Measurements from ENCODE around the gene DCAF17.

Gene DCAF17

DNA sequence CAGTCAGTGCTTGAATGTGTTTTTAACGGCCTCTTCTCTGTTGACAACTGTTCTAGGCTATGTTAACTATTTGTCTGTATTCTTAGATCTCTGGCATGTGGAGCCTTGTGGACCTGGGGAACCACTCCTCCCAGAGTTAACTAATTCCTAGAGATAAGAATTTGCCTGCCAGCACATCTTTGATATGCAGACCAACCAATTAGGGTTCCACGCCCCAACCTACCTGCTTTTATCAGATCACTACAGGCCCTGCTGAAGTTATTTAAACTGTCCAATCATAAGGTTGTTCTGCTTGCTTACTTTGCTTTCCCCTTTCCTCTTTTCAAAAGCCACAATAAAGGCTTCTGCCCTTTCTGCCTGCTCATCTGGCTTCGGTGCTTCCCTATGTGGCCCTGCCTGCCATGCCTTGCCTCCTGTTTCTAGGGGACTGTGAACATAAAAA, 79.7 kb downstream of the DCAF17 start:
- H3K4me1 ChIP-seq (ENCODE audit: control insufficient read depth, insufficient read depth, low read length, poor library complexity, severe bottlenecking): peaks cover 14% of the 10 kb centered on the region
- H3K36me3 ChIP-seq (ENCODE audit: control insufficient read depth, insufficient read depth, low read length): no peaks in the 10 kb centered on the region
- 48 to 65% methylated on average over 2 of the region's 3 CpGs for WGBS, 2 experiments (ENCODE audit: insufficient coverage in 2 of 2)
- H3K9me3 ChIP-seq (ENCODE audit: control insufficient read depth, low read length): peaks cover 4% of the 10 kb centered on the region
- H3K4me3 ChIP-seq (ENCODE audit: extremely low read depth, insufficient read depth, low read length, poor library complexity, severe bottlenecking): no peak overlapping the region
- H3K27ac ChIP-seq (ENCODE audit: low read depth, low read length, severe bottlenecking): peak overlapping the region; percentile 49

DNA sequence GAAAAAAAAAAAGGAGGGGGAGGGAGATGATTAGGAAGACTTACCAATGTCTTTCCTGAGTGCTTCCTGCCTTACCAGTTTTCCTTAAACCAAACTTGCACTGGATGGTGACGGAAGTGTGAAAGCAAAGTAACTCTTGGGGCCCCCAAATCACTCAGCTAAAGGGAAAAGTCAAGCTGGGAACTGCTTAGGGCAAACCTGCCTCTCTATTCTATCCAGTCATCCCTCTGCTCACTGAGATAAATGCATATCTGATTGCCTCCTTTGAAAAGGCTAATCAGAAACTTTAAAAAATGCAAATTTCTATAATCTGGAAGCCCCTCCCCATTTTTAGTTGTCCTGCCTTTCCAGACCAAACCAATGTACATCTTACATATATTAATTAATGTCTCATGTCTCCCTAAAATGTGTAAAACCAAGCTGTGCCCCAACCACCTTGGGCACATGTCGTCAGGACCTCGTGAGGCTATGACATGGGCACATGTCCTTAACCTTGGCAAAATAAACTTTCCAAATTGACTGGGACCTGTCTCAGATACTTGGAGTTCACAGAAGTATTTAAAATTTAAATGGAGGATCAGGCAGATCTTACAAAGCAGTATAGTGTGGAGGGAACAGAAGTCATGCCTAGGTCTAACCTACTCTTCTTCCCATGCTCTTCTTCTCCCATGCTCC, 81.0 kb downstream of the DCAF17 start:
- Histone ChIP-seq H3K9me3 (ENCODE audit: control insufficient read depth, low read length) (peaks cover 4% of the 10 kb centered on the region), H3K27ac (ENCODE audit: low read depth, low read length, severe bottlenecking) (no peak overlapping the region), H3K4me1 (ENCODE audit: control insufficient read depth, insufficient read depth, low read length, poor library complexity, severe bottlenecking) (peaks cover 14% of the 10 kb centered on the region), H3K4me3 (ENCODE audit: extremely low read depth, insufficient read depth, low read length, poor library complexity, severe bottlenecking) (no peak overlapping the region), H3K36me3 (ENCODE audit: control insufficient read depth, insufficient read depth, low read length) (no peaks in the 10 kb centered on the region)
- WGBS, 2 experiments (ENCODE audit: insufficient coverage in 2 of 2): 96 to 100% methylated on average over 2 of the region's 3 CpGs

GRCh38 chr2:171515672-171516298, 81.8 kb downstream of the DCAF17 start:
- Histone ChIP-seq H3K4me3 (ENCODE audit: extremely low read depth, insufficient read depth, low read length, poor library complexity, severe bottlenecking) (no peak overlapping the region), H3K9me3 (ENCODE audit: control insufficient read depth, low read length) (peaks cover 4% of the 10 kb centered on the region), H3K27ac (ENCODE audit: low read depth, low read length, severe bottlenecking) (no peak overlapping the region), H3K4me1 (ENCODE audit: control insufficient read depth, insufficient read depth, low read length, poor library complexity, severe bottlenecking) (peaks cover 18% of the 10 kb centered on the region), H3K36me3 (ENCODE audit: control insufficient read depth, insufficient read depth, low read length) (no peaks in the 10 kb centered on the region)
- 83% methylated on average over 1 to 2 of the region's 6 CpGs for WGBS, 2 experiments (ENCODE audit: insufficient coverage in 2 of 2)

GRCh38 chr2:171516793-171517192, 82.8 kb downstream of the DCAF17 start:
- Histone ChIP-seq H3K36me3 (ENCODE audit: control insufficient read depth, insufficient read depth, low read length) (no peaks in the 10 kb centered on the region), H3K9me3 (ENCODE audit: control insufficient read depth, low read length) (peaks cover 4% of the 10 kb centered on the region), H3K27ac (ENCODE audit: low read depth, low read length, severe bottlenecking) (no peak overlapping the region), H3K4me1 (ENCODE audit: control insufficient read depth, insufficient read depth, low read length, poor library complexity, severe bottlenecking) (peaks cover 27% of the 10 kb centered on the region), H3K4me3 (ENCODE audit: extremely low read depth, insufficient read depth, low read length, poor library complexity, severe bottlenecking) (no peak overlapping the region)
- WGBS, 2 experiments (ENCODE audit: insufficient coverage in 2 of 2): 94 to 95% methylated on average over 5 of the region's 5 CpGs

GRCh38 chr2:171520471-171520870, 86.4 kb downstream of the DCAF17 start:
- 88 to 89% methylated on average over 4 of the region's 5 CpGs for WGBS, 2 experiments (ENCODE audit: insufficient coverage in 2 of 2)
- Histone ChIP-seq H3K27ac (ENCODE audit: low read depth, low read length, severe bottlenecking) (no peak overlapping the region), H3K9me3 (ENCODE audit: control insufficient read depth, low read length) (peaks cover 4% of the 10 kb centered on the region), H3K4me1 (ENCODE audit: control insufficient read depth, insufficient read depth, low read length, poor library complexity, severe bottlenecking) (peaks cover 17% of the 10 kb centered on the region), H3K36me3 (ENCODE audit: control insufficient read depth, insufficient read depth, low read length) (no peaks in the 10 kb centered on the region), H3K4me3 (ENCODE audit: extremely low read depth, insufficient read depth, low read length, poor library complexity, severe bottlenecking) (no peak overlapping the region)

GRCh38 chr2:171521361-171522051, 87.5 kb downstream of the DCAF17 start:
- Histone ChIP-seq H3K36me3 (ENCODE audit: control insufficient read depth, insufficient read depth, low read length) (no peaks in the 10 kb centered on the region), H3K27ac (ENCODE audit: low read depth, low read length, severe bottlenecking) (no peak overlapping the region), H3K4me3 (ENCODE audit: extremely low read depth, insufficient read depth, low read length, poor library complexity, severe bottlenecking) (peak overlapping the region; percentile 79), H3K9me3 (ENCODE audit: control insufficient read depth, low read length) (peaks cover 1% of the 10 kb centered on the region), H3K4me1 (ENCODE audit: control insufficient read depth, insufficient read depth, low read length, poor library complexity, severe bottlenecking) (peaks cover 14% of the 10 kb centered on the region)
- 90 to 96% methylated on average over 3 to 4 of the region's 5 CpGs for WGBS, 2 experiments (ENCODE audit: insufficient coverage in 2 of 2)

- peak within 1 kb of the TSS; percentile 85 for H3K27ac ChIP-seq (ENCODE audit: low read depth, low read length, severe bottlenecking)
- no peaks in the 10 kb centered on the region for H3K9me3 ChIP-seq (ENCODE audit: control insufficient read depth, low read length)
- H3K4me1 ChIP-seq (ENCODE audit: control insufficient read depth, insufficient read depth, low read length, poor library complexity, severe bottlenecking): peaks cover 14% of the 10 kb centered on the region
- 0 to 1% methylated on average over 24 to 28 of the region's 45 CpGs for WGBS, 2 experiments (ENCODE audit: insufficient coverage in 2 of 2)
- no peaks in the 10 kb centered on the region for H3K36me3 ChIP-seq (ENCODE audit: control insufficient read depth, insufficient read depth, low read length)
- peak within 1 kb of the TSS; percentile 79 for H3K4me3 ChIP-seq (ENCODE audit: extremely low read depth, insufficient read depth, low read length, poor library complexity, severe bottlenecking)
Observed at GRCh38 chr2:171522052-171522787, 88.2 kb downstream of the DCAF17 start, which contains the start of gene CYBRD1. Gene CYBRD1, plus strand, starts transcription at chr2:171522474. Its CDS starts 72 bp downstream, at chr2:171522546.

- Histone ChIP-seq H3K4me1 (ENCODE audit: control insufficient read depth, insufficient read depth, low read length, poor library complexity, severe bottlenecking) (peaks cover 14% of the 10 kb centered on the region), H3K4me3 (ENCODE audit: extremely low read depth, insufficient read depth, low read length, poor library complexity, severe bottlenecking) (peak overlapping the region; percentile 79), H3K9me3 (ENCODE audit: control insufficient read depth, low read length) (no peaks in the 10 kb centered on the region), H3K36me3 (ENCODE audit: control insufficient read depth, insufficient read depth, low read length) (no peaks in the 10 kb centered on the region), H3K27ac (ENCODE audit: low read depth, low read length, severe bottlenecking) (peak overlapping the region; percentile 85)
- 0% methylated on average over 16 to 28 of the region's 29 CpGs for WGBS, 2 experiments (ENCODE audit: insufficient coverage in 2 of 2)
Observed at GRCh38 chr2:171522788-171523087, 88.7 kb downstream of the DCAF17 start.

DNA sequence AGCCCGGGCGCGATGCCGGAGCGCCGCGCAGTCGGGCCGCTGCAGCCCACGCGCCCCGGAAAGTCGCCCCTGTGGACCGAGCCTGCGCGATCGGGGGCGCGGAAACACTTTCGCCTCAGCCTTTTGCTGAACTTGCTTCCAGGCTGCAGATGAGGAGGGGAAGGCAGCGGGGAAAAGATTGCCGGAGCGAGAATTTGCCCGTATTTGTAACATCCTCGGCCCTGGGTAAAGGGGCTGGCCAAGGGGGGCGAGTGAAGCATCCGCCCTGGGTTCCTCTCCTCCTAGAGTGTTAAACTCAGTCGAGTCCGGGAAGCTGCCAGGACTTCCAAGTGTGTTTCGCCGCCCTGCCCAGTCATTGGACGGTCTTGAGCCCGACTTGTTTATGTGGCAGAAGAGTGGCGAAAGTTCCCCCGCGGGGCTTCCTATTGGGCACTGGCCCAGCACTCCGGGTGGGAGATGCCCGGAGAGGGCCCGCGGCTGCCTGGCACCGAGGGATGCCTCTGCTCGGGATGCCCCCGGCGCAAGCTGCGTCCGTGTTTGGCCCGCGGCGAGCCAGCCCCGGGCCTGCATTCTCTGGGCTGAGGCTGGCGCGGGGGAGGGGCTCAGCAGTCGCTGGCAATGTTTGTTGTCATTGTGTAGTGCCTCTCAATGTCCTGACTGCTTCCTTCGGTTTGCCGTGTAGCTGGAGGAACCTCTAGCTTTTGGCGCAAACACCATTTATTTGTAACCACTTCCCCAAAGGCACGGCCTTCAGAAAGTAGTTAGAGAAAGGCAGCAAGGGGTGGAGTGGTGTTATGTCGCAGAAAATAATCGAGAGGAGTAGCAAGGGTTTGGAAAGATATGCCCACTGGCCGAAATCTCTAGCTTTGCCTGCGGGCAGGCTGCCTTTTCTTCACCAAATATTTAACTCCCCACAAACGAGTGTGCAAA, 89.3 kb downstream of the DCAF17 start:
- H3K36me3 ChIP-seq (ENCODE audit: control insufficient read depth, insufficient read depth, low read length): peaks cover under 1% of the 10 kb centered on the region
- peak overlapping the region; percentile 85 for H3K27ac ChIP-seq (ENCODE audit: low read depth, low read length, severe bottlenecking)
- peaks cover 14% of the 10 kb centered on the region for H3K4me1 ChIP-seq (ENCODE audit: control insufficient read depth, insufficient read depth, low read length, poor library complexity, severe bottlenecking)
- peak overlapping the region; percentile 79 for H3K4me3 ChIP-seq (ENCODE audit: extremely low read depth, insufficient read depth, low read length, poor library complexity, severe bottlenecking)
- no peaks in the 10 kb centered on the region for H3K9me3 ChIP-seq (ENCODE audit: control insufficient read depth, low read length)
- WGBS, 2 experiments (ENCODE audit: insufficient coverage in 2 of 2): 0% methylated on average over 31 to 51 of the region's 62 CpGs

DNA sequence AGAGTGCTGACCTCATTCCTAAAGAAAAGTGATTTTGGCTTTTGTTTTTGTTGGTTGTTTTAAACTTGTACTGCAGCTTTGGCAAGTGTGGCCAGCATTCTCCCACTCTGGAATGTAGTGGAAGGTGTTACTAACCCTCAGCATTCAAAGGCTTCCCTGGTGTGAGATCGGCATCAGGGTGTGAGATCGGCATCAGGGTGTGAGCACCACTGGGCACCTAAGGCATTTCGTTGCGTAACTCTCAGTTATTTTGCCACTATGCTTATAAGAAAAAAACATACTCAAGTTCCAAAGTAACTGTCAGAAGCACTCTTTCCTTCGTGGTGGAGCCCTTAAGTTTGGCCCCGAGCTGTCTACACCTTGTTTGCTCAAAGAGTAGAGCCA, 90.0 kb downstream of the DCAF17 start:
- Histone ChIP-seq H3K27ac (ENCODE audit: low read depth, low read length, severe bottlenecking) (peak overlapping the region; percentile 85), H3K9me3 (ENCODE audit: control insufficient read depth, low read length) (no peaks in the 10 kb centered on the region), H3K4me1 (ENCODE audit: control insufficient read depth, insufficient read depth, low read length, poor library complexity, severe bottlenecking) (peaks cover 14% of the 10 kb centered on the region), H3K4me3 (ENCODE audit: extremely low read depth, insufficient read depth, low read length, poor library complexity, severe bottlenecking) (peak overlapping the region; percentile 79), H3K36me3 (ENCODE audit: control insufficient read depth, insufficient read depth, low read length) (peaks cover 5% of the 10 kb centered on the region)
- 13 to 24% methylated on average over 4 to 5 of the region's 6 CpGs for WGBS, 2 experiments (ENCODE audit: insufficient coverage in 2 of 2)
